AG04449 (cell line): Measurements from ENCODE around the gene ANKRD9.

ENCODE experiments used
- CTCF ChIA-PET: fragments of 350-600 bp; formaldehyde crosslinking; extraction: SDS; loops from one replicate; lab custom pipeline; 2021; ENCODE audit warnings: antibody characterized with exemption; lab: Yijun Ruan, JAX
- POLR2A ChIA-PET: fragments of 400-600, 350-600 bp; formaldehyde crosslinking; extraction: SDS; loops from one replicate; lab custom pipeline; 2020; ENCODE audit warnings: antibody characterized with exemption, inconsistent platforms; lab: Yijun Ruan, JAX
- DNase-seq: peaks from one replicate; pipeline ENCODE4 v3.0.0-alpha.2; 2010; ENCODE audit warnings: low read depth, low spot score
- H3K4me3 ChIP-seq: 2 replicates; pipeline ENCODE4 v1.5.1; 2011; ENCODE audit warnings: low read depth, mild to moderate bottlenecking, control low read depth, low read length
- CTCF ChIP-seq: IDR thresholded peaks from one replicate; pipeline ENCODE4 v1.5.1; 2011; ENCODE audit warnings: mild to moderate bottlenecking, moderate library complexity, low read length, control low read depth, inconsistent platforms; ENCODE audit not compliant: insufficient read depth; ENCODE audit errors: missing control alignments

ANKRD9 gene

DNA sequence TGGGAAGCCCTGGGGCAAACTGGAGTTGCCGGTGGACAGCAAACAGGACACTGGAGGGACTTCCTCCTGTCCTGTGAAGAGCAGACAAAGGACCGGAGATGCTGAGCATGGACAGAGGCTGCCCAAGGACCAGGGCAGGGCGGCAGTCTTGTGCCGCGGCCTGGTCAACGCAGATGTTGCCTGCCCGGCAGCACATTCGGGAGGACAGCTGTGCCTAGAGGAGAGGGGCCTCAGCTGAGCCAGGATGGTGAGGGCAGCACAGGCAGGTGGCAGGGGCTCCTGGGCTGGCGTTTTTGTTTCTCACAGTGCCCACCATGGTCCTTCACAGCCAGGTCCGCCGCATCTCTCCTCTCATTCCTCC is 13.3 kb downstream of the ANKRD9 start:
- no peak for DNase-seq
- TF ChIP-seq CTCF, result no peak
- H3K4me3 ChIP-seq, result no peak overlapping the region
- CTCF ChIA-PET, result no interaction called here
- POLR2A ChIA-PET, result no interaction called here

- H3K4me3 ChIP-seq, result no peak overlapping the region
- no peak for TF ChIP-seq CTCF
- ChIA-PET POLR2A (no interaction called here), CTCF (no interaction called here)
- DNase-seq, result no peak
Measured at GRCh38 chr14:102495491-102496330, 13.9 kb downstream of the ANKRD9 start.

GRCh38 chr14:102493585-102493984 is 16.0 kb downstream of the ANKRD9 start:
- ChIA-PET POLR2A (interaction anchor here (0.5 kb wide), 1 partner anchor 15 kb away, joined by 3 read pairs; no protein-coding TSS in a partner anchor), CTCF (no interaction called here)
- no peak for TF ChIP-seq CTCF
- H3K4me3 ChIP-seq, result no peak overlapping the region
- DNase-seq, result no peak

DNA sequence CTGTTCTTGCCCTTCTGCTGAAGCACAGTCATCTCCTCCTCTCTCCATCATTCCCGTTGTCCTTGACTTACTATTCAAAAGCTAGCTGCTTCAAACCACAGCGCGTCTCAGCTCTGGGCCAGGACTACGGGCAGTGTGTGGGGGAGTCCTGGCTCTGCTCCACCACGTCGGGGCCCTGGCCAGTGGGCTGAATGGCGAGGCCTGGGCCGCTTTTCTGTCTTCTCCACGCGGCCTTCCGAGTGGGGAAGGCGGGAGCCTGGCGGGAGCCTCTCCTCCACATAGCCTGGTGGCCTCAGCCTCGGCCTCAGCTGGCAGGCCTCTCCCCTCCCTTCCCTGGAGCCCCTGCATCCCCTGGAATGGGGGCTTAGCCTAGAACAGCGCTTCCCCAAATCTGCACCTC is 16.5 kb downstream of the ANKRD9 start:
- ChIA-PET POLR2A (no interaction called here), CTCF (no interaction called here)
- H3K4me3 ChIP-seq, result no peak overlapping the region
- TF ChIP-seq CTCF, result no peak
- no peak for DNase-seq

- CTCF ChIA-PET, result interaction anchor here (1.3 to 1.6 kb wide), 2 partner anchors 32 to 54 kb away, joined by 3 to 5 read pairs; no protein-coding TSS in a partner anchor
- no peak for TF ChIP-seq CTCF
- POLR2A ChIA-PET, result no interaction called here
- no peak overlapping the region for H3K4me3 ChIP-seq
- no peak for DNase-seq
Measured at GRCh38 chr14:102492531-102492910, 17.1 kb downstream of the ANKRD9 start.

DNA sequence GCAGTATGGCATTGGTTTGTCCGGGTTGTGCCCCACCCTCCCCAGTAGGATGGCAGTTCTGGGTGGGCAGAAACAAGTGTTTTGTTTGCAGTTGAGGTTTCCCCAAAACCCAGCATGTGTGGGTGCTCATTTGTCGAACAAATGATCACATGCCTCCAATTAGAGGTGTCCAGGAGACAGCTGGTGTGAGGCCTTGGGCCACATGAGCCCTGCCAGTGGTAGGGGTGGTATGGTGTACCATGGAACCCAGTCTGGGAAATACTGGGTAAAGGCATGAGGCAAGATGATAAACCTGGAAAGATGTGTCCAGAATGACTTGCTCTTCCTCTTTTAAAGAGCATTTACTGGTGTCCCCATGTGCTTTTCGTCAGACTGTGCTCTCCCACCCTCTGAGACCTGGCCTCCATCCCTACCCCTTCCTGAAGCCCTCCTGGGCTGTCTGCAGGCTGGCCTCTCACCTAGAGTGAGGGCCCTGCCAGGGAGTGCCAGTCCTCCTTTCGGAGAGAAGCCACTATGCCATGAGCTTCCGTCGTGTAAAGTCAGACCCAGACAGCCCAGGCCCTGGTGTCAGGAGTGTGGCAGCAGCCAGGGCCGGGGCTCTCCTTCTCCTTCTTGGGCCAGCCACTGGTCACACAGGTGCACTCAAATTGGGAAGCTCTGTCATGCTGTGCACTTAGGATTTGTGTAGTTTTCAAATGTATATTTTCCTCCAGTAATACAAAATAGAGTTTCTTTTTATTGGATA is 17.6 kb downstream of the ANKRD9 start:
- TF ChIP-seq CTCF, result no peak
- ChIA-PET CTCF (interaction anchor here (0.6 to 1.6 kb wide), 3 partner anchors 26 to 54 kb away, joined by 3 to 5 read pairs (median 3); no protein-coding TSS in a partner anchor), POLR2A (no interaction called here)
- no peak overlapping the region for H3K4me3 ChIP-seq
- no peak for DNase-seq
